HT1080 (cell line): ENCODE results near the gene COL4A6. TPM values are rescaled to one million over a fixed set of nuclear protein-coding genes. Genes with fewer than 3 reads are reported as not detected.

Experiments
- DNase-seq: peaks from one replicate; pipeline ENCODE4 v3.0.0-alpha.2; 2015; ENCODE audit warnings: low read depth
- total RNA-seq: library from RNA; depleted of rRNA; stranded (reverse); fragments of >200 nt; shearing (Covaris generic); gene quantifications from 2 replicates; pipeline ENCODE4 v1.2.3, GENCODE V29; 2014

The COL4A6 gene
- total RNA-seq, 1 experiment from 2014 or later, result 0.08 TPM

- no peak for DNase-seq
These were observed 162.5 kb downstream of the COL4A6 start for GRCh38 chrX:108275732-108276131.

GRCh38 chrX:108271397-108271787 lies 166.8 kb downstream of the COL4A6 start:
- no peak for DNase-seq

- DNase-seq, result peak; percentile 49
These were observed 167.4 kb downstream of the COL4A6 start for GRCh38 chrX:108270739-108271396.

- DNase-seq, result no peak
These were observed 167.9 kb downstream of the COL4A6 start for GRCh38 chrX:108270280-108270679.

GRCh38 chrX:108268434-108269080 lies 169.7 kb downstream of the COL4A6 start:
- DNase-seq, result peak; percentile 65

GRCh38 chrX:108267557-108267956 lies 170.7 kb downstream of the COL4A6 start:
- no peak for DNase-seq

GRCh38 chrX:108264376-108264775 lies 173.8 kb downstream of the COL4A6 start:
- no peak for DNase-seq

- DNase-seq, result peak; percentile 56
These were observed 176.5 kb downstream of the COL4A6 start for GRCh38 chrX:108261549-108262203.

GRCh38 chrX:108257556-108257955 lies 180.7 kb downstream of the COL4A6 start:
- DNase-seq, result no peak

GRCh38 chrX:108254636-108255035 lies 183.6 kb downstream of the COL4A6 start:
- no peak for DNase-seq

GRCh38 chrX:108250654-108251579 lies 187.3 kb downstream of the COL4A6 start:
- DNase-seq, result no peak

- DNase-seq, result no peak
These were observed 191.8 kb downstream of the COL4A6 start for GRCh38 chrX:108246304-108246954.

- DNase-seq, result no peak
These were observed 192.8 kb downstream of the COL4A6 start for GRCh38 chrX:108245462-108245861.

- DNase-seq, result no peak
These were observed 202.2 kb downstream of the COL4A6 start for GRCh38 chrX:108235986-108236385.

GRCh38 chrX:108230574-108230973 lies 207.6 kb downstream of the COL4A6 start:
- no peak for DNase-seq

- DNase-seq, result peak; percentile 4
These were observed 213.2 kb downstream of the COL4A6 start for GRCh38 chrX:108224727-108225621.

- no peak for DNase-seq
These were observed 214.0 kb downstream of the COL4A6 start for GRCh38 chrX:108224218-108224617.

GRCh38 chrX:108223585-108223984 lies 214.6 kb downstream of the COL4A6 start:
- no peak for DNase-seq

- DNase-seq, result no peak
These were observed 216.8 kb downstream of the COL4A6 start for GRCh38 chrX:108221301-108221864.
